Measurements from ENCODE around the gene PARVG.

The PARVG gene

GRCh38 chr22:44202261-44202789, 21.6 kb downstream of the PARVG start:
- no peak for DNase-seq
- Histone ChIP-seq H3K4me3 (ENCODE audit: low read depth, low read length) (no peak overlapping the region), H3K4me1 (peaks cover 2% of the 10 kb centered on the region), H3K27me3 (no peaks in the 10 kb centered on the region), H3K9me3 (no peaks in the 10 kb centered on the region; the same call in 1 of the 2 replicates), H3K36me3 (no peaks in the 10 kb centered on the region)
- no peak for TF ChIP-seq CTCF (IDR thresholded peaks at IDR 0.05; ENCODE audit: low read depth, low read length)

- no peak for TF ChIP-seq CTCF (IDR thresholded peaks at IDR 0.05; ENCODE audit: low read depth, low read length)
- H3K4me3 ChIP-seq (ENCODE audit: low read depth, low read length), result no peak overlapping the region
- no peak for DNase-seq
- H3K36me3 ChIP-seq, result no peaks in the 10 kb centered on the region
- H3K4me1 ChIP-seq, result peaks cover 2% of the 10 kb centered on the region
- no peaks in the 10 kb centered on the region; the same call in 1 of the 2 replicates for H3K9me3 ChIP-seq
- H3K27me3 ChIP-seq, result no peaks in the 10 kb centered on the region
Observed at GRCh38 chr22:44203203-44203602, 22.5 kb downstream of the PARVG start.

- Histone ChIP-seq H3K4me3 (ENCODE audit: low read depth, low read length) (no peak overlapping the region), H3K9me3 (no peaks in the 10 kb centered on the region; the same call in 1 of the 2 replicates), H3K27me3 (no peaks in the 10 kb centered on the region)
Observed at GRCh38 chr22:44204739-44205515, 24.2 kb downstream of the PARVG start.

GRCh38 chr22:44205516-44206329, 25.0 kb downstream of the PARVG start:
- H3K4me1 ChIP-seq, result peaks cover 2% of the 10 kb centered on the region
- H3K36me3 ChIP-seq, result no peaks in the 10 kb centered on the region
- TF ChIP-seq CTCF (IDR thresholded peaks at IDR 0.05; ENCODE audit: low read depth, low read length), result no peak
- H3K9me3 ChIP-seq, result no peaks in the 10 kb centered on the region; the same call in 1 of the 2 replicates
- no peak for DNase-seq
- H3K27me3 ChIP-seq, result no peaks in the 10 kb centered on the region
- H3K4me3 ChIP-seq (ENCODE audit: low read depth, low read length), result no peak overlapping the region

More at GRCh38 chr22:44204739-44205515, 24.2 kb downstream of the PARVG start:
- no peak for DNase-seq
- Histone ChIP-seq H3K36me3 (no peaks in the 10 kb centered on the region), H3K4me1 (peaks cover 2% of the 10 kb centered on the region)
- no peak for TF ChIP-seq CTCF (IDR thresholded peaks at IDR 0.05; ENCODE audit: low read depth, low read length)

GRCh38 chr22:44206330-44206645, 25.6 kb downstream of the PARVG start:
- Histone ChIP-seq H3K9me3 (no peaks in the 10 kb centered on the region; the same call in 1 of the 2 replicates), H3K4me3 (ENCODE audit: low read depth, low read length) (no peak overlapping the region), H3K4me1 (peaks cover 2% of the 10 kb centered on the region), H3K36me3 (no peaks in the 10 kb centered on the region), H3K27me3 (no peaks in the 10 kb centered on the region)
- no peak for DNase-seq
- TF ChIP-seq CTCF (IDR thresholded peaks at IDR 0.05; ENCODE audit: low read depth, low read length), result no peak

All from BE2C (cell line).